Daoy (cell line): ENCODE results near the gene HCK. TPM values are rescaled to one million over a fixed set of nuclear protein-coding genes. Genes with fewer than 3 reads are reported as not detected.
A peak's percentile ranks its signal among the peaks of the same experiment; 100 is the strongest.
"Not testable (repeated sequence)": the region's sequence is repeated elsewhere in the genome, so short reads cannot be mapped to it uniquely, and the experiment has no call there.

Experiments used
- DNase-seq: peaks from one replicate; pipeline ENCODE4 v3.0.0-alpha.2; 2015; ENCODE audit warnings: low read depth
- total RNA-seq: library from RNA; depleted of rRNA; stranded (reverse); fragments of >200 nt; shearing (Covaris generic); gene quantifications from 2 replicates; pipeline ENCODE4 v1.2.3, GENCODE V29; 2014

HCK gene
- total RNA-seq, 1 experiment from 2014 or later, result not detected

DNA sequence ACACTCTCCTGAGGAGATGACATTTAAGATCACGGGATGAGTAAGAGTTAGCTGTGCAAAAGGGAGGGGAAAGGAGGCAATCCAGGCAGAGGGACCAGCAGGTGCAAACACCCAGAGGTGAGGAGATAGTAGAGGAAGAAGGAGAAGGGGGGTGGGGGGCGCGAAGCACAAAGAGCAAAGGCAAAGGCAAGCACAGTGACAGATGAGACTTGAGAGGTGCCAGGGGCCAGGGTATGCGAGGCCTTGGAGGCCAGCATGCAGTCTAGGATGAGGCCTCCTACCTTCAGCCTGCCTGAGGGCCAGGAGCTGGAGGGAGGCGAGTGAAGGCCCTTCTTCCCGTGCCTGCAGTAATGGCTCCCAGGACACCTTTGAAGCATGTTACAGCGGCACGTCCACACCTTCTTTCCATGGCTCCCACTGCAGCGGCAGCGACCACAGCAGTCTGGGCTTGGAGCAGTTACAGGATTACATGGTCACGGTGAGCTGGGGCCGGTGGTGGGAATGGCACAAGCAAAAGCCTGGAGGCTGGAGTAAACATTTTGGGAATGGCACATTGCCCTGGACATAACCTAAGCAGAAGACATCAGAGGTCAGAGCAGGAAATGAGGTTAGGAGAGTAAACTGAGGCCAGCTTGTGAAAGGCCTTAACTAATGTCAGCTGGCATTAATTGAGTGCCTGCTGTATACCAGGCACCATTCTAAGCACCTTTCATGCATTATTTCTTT, 23.2 kb upstream of the HCK start:
- DNase-seq, result peak; percentile 38

DNA sequence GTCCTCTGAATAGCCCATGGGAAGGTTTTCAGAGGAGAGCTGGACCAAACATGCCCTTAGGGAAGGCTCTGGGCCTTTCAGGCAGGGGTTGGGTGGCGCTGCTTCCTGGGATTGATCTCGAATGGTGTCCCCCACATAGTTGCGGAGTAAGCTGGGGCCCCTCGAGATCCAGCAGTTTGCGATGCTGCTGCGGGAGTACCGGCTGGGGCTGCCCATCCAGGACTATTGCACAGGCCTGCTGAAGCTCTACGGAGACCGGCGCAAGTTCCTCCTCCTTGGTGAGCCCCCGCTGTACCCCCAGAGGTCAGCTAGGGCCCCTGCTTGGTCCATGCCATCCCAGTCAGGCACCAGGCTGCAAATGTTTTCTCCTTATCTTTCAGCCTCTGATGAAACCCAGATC, 22.5 kb upstream of the HCK start:
- DNase-seq, result no peak

DNA sequence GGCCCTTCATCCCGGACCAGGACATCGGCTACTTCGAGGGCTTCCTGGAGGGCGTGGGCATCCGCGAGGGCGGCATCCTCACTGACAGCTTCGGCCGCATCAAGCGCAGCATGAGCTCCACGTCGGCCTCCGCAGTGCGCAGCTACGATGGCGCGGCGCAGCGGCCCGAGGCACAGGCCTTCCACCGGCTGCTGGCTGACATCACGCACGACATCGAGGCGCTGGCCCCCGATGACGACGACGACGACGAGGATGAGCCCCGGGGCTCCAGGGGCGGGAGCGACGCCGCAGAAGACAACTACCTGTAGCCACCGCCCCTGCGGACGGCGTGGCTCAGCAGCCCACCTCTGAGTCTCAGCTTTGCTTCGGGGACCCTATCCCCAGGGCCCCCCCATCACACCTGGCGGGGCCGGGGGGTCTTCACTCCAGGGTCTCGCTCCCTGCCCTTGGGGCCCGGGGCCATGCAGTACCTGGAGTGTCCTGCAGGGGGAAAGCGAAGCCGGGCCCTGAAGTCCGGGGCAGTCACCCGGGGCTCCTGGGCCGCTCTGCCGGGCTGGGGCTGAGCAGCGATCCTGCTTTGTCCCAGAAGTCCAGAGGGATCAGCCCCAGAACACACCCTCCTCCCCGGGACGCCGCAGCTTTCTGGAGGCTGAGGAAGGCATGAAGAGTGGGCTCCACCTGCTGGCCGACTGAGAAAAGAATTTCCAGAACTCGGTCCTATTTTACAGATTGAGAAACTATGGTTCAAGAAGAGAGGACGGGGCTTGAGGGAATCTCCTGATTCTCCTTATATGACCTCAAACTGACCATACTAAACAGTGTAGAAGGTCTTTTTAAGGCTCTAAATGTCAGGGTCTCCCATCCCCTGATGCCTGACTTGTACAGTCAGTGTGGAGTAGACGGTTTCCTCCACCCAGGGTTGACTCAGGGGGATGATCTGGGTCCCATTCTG, 20.8 kb upstream of the HCK start:
- DNase-seq, result peak; percentile 87

DNA sequence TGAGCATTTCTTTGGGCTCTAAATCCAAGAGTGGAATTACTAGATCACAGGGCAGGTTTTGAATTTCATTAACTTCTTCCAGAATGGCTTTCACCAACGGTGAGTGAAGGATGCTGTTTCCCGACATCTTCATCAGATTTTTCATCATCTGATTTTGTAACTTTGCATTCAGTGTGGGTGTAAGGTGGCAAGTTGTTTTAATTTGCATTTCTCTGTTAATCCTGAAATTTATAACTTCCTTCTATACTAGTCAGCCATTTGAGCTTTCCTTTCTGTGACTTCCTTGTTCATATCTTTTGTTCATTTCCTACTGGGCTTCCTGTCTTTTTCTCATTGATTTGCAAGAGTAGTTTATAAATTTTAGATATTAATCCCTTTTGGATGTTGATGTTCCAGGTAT, 18.7 kb upstream of the HCK start:
- no peak for DNase-seq

DNA sequence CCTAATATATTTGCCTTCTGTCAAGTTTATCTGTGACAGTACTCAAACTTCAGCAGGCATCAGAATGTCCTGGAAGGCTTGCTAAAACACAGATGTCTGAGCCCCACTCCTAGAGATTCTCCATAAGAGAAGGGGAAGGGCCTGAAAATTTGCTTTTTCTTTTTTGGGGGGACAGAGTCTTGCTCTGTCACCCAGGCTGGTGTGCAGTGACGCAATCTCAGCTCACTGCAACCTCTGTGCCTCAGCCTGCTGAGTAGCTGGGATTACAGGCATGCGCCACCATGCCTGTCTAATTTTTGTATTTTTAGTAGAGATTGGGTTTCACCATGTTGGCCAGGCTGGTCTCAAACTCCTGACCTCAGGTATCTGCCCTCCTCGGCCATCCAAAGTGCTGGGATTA, 18.3 kb upstream of the HCK start:
- DNase-seq, result not testable (repeated sequence)

DNA sequence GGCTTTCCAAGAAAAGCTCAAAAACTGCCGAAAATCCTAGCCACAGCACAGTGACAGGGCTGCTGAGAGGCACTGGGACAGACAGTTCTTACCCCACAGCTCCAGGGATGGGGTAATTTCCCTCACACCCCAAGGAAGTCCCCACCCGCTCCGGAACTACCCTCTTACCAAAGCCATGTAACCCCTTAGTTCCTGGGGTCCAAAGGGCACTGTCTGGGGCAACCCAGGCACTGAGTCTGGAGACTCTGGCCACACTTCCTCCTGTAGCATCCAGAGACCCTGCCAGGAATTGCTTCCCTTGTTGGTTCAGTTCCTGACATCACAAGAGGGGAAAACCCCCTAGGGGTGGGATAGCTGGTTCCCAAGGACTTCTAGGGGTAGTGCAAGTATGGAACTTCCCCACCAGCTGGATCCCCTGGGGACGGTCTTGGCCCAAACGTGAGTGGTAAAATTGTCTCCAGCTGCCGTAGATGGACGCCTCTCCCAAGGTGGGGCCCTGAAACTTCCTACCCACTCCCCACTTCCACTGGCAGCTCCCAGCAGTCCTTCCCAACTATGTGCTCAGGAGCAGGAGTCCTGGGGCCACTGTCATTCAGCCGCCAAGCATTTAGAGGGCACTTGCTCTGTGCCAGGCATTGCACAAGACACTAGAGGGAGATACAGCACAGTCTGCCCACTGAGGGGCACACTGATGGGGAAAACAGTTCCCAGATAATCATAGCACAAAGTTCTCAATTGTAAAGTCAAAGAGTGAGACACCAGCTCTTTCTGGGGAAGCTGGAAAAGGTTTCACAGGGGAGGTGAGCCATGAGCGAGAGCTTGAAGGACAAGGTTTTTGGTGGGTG, 17.2 kb upstream of the HCK start:
- no peak for DNase-seq

DNA sequence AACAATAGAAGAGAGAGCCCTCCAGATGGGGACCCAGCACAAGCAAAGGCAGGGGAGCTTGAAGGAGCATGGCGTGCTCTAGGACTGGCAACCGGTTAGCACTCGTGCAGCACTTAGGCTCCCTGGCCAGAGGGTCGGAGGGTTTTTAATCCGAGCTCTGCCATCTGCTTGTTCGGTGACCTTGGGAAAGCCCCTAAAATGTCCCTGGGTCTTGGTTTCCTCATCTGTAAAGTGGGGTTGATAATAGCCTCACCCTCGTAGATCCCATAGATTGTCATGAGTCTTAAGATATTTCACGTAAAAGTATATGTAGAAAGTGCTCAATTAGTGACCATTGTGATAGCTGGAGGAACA, 16.6 kb upstream of the HCK start:
- no peak for DNase-seq

DNA sequence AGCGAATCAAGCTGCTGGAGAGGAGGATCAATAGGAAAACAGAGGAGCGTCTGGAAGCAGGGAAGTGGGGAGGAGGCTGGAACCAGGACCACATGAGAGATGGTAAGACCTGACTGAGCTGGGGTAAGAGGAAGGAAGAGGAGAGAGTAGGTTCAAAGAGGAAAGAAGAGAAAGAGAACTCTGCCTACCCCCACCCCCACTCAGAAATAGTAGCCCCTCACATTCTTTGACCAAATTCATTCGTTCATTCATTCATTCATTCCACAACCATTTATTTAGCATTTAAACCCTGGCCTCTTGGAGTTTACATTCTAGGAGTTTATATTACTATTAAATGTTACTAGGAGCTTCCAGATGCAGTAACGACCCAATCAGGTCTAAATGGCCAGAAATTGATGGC, 15.8 kb upstream of the HCK start:
- no peak for DNase-seq

DNA sequence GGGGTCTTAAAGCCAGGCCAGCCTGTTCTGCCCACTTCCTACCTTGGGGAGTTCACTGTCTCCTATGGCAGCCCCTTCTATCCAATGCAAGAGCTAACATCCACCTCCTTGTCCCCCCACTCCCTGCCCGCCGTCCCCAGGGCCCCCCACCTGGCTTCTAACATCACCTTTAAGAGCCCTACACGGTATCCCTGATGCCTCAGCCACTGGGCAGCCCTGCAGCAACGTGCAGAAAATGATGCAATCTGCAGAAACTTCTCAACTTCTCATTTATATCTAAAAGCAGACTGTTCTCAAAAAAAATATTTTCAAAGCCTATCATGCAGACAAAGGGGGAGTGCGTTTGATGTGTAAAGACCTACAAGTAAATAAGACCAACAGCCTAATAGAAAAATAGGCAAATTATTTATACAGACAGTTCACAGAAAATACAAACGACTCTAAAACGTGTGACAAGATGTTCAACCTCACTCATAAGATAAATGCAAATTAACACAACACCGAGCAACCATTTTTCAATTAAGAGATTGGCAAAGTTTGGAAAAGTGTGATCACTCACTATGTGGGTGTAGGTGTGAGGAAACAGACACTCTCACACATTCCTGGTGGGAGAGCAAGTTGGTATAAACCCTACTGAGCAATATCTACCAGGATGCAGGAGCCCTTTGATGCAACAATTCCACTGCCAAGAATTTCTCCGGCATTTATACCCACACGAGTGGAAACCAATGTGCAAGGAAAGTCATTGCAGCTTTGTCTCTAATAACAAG, 15.1 kb upstream of the HCK start:
- DNase-seq, result no peak

DNA sequence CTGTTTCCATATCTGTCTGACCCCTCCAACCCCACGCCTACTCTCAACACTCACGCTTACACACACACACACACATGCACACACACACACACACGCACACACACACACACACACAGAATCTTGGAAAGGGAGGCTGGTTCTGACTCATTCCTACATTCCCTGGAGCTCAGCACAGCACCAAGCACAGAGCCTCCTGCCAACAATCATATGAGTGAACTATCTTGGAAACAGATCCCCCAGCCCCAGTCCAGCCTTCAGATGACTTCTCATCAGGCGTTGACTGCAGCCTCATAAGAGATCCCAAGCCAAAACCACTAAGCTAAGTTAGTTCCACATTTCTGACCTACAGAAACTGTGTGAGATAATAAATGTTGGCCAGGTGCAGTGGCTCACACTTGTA, 14.1 kb upstream of the HCK start:
- peak; percentile 18 for DNase-seq

DNA sequence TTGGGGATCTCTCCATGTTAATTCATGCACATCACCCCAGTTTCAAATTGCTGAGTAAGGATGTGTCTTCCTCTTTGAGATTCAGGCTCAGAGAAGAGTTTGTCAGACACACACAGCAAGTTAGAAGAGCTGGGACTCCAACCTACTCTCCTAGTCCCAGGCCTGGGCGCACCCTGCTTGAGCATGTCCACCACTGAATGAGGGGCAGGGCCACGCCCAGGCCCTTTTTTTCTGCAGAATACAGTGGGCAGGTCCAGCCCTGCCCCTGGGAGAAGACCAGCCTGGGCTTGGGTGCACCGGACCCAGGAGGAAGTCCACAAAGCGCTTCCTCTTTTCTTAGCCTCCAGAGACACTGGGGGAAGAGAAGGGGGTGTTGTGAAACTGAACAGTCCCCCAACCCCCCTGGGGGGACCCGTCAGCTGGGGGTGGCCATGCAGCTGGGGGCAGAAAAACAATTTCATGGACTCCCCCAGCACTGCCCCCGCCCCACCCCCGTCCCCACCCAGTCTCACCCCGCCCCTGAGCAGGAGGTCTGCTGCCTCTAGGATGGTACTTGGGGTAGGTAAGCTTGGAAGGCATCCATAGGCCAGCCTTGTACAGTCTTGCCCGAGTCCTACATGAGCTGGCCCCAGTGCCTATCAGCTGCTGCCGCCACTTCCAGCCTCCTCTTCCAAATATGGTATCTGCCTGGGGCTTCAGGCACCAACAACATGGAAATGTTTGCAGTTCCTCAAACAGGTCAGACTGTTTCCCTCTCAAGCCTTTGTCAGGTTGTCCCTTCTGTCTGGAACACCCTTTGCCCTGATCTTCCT, 11.7 kb upstream of the HCK start:
- no peak for DNase-seq

DNA sequence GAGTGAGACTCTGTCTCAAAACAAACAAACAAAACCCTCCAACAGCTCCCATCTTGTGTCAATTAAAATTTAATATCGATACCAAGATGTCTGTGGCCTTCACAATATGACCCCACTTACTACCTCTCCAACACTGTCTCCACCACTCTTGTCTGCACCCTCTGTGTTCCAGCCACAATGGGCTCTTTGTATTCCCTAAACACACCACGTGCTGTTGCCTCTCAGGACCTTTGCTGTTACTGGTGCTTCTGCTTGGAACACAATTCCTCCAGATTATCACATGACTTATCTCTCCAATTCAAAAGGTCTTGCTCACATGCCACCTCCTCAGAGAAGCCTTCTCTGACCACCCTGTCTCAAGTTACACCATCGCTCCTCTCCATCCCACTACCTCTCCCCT, 6.0 kb upstream of the HCK start:
- no peak for DNase-seq

DNA sequence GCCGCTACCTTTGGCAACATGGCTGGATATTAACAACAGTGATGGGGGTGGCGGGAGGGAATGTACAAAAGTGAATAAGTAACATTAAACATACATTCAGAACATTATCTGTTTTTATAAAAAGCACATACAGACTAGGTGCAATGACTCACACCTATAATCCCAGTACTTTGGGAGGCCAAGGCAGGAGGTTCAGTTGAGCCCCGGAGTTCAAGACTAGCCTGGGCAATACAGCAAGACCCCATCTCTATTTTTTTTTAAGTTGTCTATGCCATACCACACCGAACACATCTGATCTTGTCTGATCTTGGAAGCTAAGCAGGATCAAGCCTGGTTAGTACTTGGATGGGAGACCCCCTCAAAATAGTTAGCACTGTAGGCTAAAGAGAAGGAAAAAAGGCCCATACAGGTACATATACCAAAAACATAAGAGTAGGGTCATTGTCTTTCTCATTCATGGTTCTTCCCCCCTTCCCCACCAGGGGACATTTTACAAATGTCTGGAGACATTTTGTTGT, 1.7 kb upstream of the HCK start:
- DNase-seq, result no peak

DNA sequence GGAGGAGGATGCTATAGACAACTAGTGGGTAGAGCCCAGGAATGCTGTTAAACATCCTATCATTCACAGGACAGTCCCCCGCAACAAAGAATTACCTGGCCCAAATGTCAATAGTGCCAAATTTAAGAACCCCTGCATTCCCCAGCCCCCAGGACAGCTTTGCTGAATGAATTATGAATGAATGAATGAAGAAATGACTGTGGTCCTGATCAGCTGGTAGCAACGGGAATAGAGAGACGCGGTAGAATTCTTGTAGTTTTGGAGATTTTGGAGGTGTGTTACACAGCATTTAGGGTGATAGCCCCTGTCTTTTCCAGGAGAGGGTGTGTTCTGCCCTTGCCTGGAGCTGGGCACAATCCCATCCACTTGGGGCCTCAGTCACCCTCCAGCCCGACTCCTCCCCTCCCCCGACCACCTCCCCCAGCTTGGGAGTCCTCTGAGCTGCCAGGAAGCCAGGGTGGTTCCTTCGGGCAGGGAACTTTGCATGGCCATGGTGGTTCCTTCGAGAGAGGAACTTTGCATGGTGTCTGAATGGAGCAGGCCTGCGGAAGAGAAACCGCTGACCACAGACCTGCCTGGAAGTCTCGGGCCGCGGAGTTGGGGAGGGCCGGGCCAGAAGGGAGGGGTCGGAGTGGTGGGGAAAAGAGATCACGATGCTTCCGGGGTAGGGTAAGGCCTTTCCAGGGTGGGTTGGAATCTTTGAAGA, 1.0 kb upstream of the HCK start:
- no peak for DNase-seq

DNA sequence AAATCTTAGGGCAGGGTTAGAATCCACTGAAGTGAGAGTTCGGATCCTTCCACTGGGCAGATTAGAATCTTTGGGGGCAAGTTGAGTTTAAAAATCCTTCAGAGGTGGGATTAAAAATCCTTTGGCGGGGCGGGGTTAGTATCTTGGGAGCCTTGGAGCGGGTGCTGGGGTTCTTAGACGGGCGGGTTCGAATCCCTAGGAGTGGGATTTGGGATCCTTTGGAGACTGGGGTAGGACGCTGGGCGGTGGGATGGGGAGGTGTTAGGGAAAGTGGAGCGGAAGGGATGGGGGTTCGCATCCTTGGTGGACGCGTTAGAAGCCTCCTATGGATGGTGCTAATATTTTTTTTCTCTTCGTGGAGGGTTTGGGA, 337 bp upstream of the HCK start:
- DNase-seq, result no peak

DNA sequence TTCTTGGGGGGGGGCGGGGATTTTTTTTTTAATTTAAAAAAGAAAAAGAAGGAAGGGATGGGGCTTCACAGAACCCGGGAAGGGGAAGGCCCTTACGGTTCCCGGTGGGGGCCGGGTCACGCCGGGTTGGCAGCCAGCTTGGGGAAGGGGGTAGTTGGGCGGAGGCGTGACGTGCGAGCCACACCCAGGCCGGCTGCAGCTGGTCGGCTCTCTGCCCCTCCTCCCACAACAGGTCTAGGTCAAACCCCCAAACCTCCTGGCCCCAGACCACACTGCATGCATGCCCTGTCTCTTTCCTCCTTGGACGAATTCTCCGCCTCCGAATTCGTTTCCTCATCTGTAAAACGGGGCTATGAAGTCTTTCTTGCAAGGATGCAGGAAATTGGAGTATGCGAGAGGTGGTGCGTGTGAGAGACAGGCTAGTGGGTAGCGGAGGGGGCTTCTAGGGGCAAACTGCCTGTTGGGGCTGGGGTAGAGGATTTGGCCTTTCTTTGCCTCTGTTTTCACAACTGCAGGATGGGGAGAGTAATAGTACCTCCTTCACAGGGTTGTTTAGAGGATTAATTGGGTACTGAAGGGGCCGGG, 828 bp downstream of the HCK start:
- no peak for DNase-seq

DNA sequence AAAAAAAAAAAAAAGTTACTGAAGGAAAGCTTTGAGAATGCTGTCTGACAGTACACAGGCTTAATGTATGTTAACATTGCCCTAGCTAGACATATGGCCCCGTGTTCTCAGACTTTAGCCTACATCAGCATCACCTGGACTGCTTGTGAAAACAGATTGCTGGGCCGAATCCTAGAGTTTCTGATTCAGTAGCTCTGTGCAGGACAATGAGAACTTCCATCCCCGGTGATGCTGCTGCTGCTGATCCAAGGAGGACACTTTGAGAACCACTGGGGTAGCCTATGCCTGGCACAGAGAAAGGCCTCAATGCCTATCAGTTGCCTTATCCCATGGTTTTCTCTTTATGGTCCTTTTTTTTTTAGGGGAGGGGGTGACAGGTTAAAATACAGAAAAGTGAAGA, 1.6 kb downstream of the HCK start:
- no peak for DNase-seq

DNA sequence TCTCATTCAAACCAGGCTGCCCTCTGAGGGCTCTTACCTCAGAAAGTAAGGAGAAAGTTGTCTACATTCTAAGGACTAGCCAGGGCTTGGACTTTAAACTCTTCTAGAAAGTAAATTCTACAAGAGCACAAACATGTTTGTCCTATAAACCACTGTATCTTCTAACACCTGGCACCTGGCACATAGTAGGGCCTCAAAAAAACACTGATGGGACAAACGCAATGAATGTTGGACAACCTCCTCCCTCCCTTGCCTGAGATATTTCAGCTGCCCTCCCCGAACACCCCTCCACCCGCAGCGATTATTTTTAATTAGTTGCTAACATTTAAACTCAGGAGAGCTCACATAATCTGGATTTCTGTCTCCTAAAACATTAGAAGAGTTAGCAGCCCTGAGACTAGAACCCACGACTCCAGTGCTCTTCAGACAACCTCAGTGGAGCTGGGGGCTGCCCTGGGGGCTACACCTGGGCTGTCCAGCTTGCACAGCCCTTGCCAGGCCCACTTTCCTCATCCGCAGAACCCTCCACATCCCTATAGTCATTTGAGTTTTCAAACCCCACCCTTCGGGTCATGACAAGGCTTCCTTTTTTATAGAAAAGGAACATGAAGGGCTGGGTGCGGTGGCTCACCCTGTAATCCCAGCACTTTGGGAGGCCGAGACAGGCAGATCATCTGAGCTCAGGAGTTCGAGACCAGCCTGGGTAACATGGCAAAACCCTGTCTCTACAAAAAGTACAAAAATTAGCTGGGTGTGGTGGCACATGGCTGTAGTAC, 4.9 kb downstream of the HCK start:
- DNase-seq, result no peak
